Measurements from ENCODE around the gene DESI1.

- no peak for TF ChIP-seq CTCF (IDR thresholded peaks at IDR 0.05; ENCODE audit: insufficient read depth, low read length, poor library complexity, severe bottlenecking)
- no peak for TF ChIP-seq EZH2phosphoT487 (conservative IDR thresholded peaks at IDR 0.05; ENCODE audit: low read length)
These were observed 7.4 kb downstream of the DESI1 start for GRCh38 chr22:41613456-41613855.
